ENCODE data around the gene PRDM5.

The PRDM5 gene

GRCh38 chr4:120685756-120686278 is 236.7 kb downstream of the PRDM5 start:
- no peak for DNase-seq (ENCODE audit: low read depth)
- TF ChIP-seq MYC (IDR thresholded peaks at IDR 0.05; ENCODE audit: low read depth, low read length): no peak
- TF ChIP-seq, protein P1, sequence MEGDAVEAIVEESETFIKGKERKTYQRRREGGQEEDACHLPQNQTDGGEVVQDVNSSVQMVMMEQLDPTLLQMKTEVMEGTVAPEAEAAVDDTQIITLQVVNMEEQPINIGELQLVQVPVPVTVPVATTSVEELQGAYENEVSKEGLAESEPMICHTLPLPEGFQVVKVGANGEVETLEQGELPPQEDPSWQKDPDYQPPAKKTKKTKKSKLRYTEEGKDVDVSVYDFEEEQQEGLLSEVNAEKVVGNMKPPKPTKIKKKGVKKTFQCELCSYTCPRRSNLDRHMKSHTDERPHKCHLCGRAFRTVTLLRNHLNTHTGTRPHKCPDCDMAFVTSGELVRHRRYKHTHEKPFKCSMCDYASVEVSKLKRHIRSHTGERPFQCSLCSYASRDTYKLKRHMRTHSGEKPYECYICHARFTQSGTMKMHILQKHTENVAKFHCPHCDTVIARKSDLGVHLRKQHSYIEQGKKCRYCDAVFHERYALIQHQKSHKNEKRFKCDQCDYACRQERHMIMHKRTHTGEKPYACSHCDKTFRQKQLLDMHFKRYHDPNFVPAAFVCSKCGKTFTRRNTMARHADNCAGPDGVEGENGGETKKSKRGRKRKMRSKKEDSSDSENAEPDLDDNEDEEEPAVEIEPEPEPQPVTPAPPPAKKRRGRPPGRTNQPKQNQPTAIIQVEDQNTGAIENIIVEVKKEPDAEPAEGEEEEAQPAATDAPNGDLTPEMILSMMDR (IDR thresholded peaks at IDR 0.05; ENCODE audit: low read depth, low read length): no peak
- TF ChIP-seq, protein P2, sequence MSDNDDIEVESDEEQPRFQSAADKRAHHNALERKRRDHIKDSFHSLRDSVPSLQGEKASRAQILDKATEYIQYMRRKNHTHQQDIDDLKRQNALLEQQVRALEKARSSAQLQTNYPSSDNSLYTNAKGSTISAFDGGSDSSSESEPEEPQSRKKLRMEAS (IDR thresholded peaks at IDR 0.05; ENCODE audit: low read depth, low read length): no peak
- TF ChIP-seq POLR2A (IDR thresholded peaks at IDR 0.05; ENCODE audit: extremely low read depth, insufficient read length): no peak
- no peak overlapping the region for H3K4me3 ChIP-seq (ENCODE audit: low read depth, low read length)

DNA sequence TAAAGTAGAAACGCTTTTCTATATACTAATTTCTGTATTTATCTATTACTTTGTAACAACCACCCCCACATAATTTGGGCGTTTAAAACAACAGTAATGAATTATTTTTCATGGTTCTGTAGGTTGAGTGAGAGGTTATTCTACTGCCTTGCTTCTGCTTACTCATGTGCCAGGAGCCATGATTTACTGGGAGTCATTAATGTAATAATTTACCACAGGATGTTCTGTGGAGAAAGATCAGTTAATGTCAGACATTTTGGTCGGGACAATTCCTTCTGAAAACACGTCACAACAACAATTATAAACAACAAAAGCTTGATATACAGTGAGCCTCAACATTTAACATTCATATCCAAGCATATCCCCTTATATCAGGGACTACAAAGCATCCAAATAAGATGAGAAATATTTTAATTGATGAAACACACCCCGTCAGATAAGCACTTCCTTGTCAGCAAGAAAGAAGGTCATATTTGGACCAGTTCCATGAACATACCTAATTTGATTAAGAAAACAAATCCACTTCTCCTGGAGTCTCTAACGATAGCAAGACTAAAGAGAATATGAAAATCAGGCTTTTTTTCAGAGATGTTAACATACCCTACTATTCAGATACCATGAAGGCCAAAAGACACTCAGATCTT is 238.5 kb downstream of the PRDM5 start:
- H3K4me3 ChIP-seq (ENCODE audit: low read depth, low read length): no peak overlapping the region
- TF ChIP-seq MYC (IDR thresholded peaks at IDR 0.05; ENCODE audit: low read depth, low read length) (no peak), POLR2A (IDR thresholded peaks at IDR 0.05; ENCODE audit: extremely low read depth, insufficient read length) (no peak)
- TF ChIP-seq, protein P1 (IDR thresholded peaks at IDR 0.05; ENCODE audit: low read depth, low read length): no peak
- TF ChIP-seq, protein P2 (IDR thresholded peaks at IDR 0.05; ENCODE audit: low read depth, low read length): no peak

GRCh38 chr4:120682981-120683380 is 239.5 kb downstream of the PRDM5 start:
- no peak for DNase-seq (ENCODE audit: low read depth)
- TF ChIP-seq, protein P1 (IDR thresholded peaks at IDR 0.05; ENCODE audit: low read depth, low read length): no peak
- no peak for TF ChIP-seq POLR2A (IDR thresholded peaks at IDR 0.05; ENCODE audit: extremely low read depth, insufficient read length)
- TF ChIP-seq, protein P2 (IDR thresholded peaks at IDR 0.05; ENCODE audit: low read depth, low read length): no peak
- no peak for TF ChIP-seq MYC (IDR thresholded peaks at IDR 0.05; ENCODE audit: low read depth, low read length)

More for the DNA sequence above, 238.5 kb downstream of the PRDM5 start:
- no peak for DNase-seq (ENCODE audit: low read depth)

DNA sequence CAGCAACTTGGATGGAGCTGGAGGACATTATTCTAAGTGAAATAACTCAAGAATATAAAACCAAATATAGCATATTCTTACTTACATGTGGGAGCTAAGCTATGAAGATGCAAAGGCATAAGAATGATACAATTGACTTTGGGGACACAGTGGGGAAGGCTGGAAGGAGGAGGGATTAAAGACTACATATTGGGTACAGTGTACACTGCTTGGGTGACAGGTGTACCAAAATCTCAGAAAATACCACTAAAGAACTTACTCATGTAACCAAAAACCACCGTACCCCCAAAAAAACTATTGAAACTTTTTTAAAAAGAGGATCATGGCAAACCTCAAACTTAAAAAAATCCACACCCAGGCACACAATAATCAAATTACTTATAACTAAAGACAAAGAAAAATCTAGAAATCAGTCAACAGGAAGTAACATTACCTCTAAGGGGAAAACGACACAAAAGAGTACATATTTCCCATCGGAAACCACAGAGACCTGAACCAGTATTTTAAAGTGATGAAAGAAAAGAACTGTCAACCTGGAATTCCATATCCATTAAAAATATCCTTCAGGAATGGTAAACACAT is 241.8 kb downstream of the PRDM5 start:
- TF ChIP-seq, protein P2 (IDR thresholded peaks at IDR 0.05; ENCODE audit: low read depth, low read length): no peak
- TF ChIP-seq MYC (IDR thresholded peaks at IDR 0.05; ENCODE audit: low read depth, low read length) (no peak), POLR2A (IDR thresholded peaks at IDR 0.05; ENCODE audit: extremely low read depth, insufficient read length) (no peak)
- TF ChIP-seq, protein P1 (IDR thresholded peaks at IDR 0.05; ENCODE audit: low read depth, low read length): no peak
- no peak for DNase-seq (ENCODE audit: low read depth)
- H3K4me3 ChIP-seq (ENCODE audit: low read depth, low read length): no peak overlapping the region

More at GRCh38 chr4:120682981-120683380, 239.5 kb downstream of the PRDM5 start:
- no peak overlapping the region for H3K4me3 ChIP-seq (ENCODE audit: low read depth, low read length)

DNA sequence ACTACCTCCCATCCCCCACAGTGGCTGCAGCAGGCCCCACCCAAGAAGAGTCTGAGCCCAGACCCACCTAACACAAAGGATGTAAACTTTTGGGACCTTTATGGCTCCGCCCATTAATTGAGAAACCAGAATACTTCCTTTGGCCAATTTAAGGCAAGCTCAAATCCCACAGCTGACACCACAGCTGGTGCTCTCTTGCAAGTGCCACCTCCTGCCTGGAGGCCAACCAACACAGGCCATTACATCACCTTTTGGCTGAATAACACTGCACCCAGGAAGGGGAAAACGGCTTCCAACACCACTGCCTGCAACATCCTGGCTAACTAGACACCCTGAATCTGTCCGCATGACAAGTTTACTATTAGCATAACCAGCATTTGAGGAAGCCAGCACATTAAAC is 248.8 kb downstream of the PRDM5 start:
- DNase-seq (ENCODE audit: low read depth): no peak
- TF ChIP-seq, protein P2 (IDR thresholded peaks at IDR 0.05; ENCODE audit: low read depth, low read length): no peak
- H3K4me3 ChIP-seq (ENCODE audit: low read depth, low read length): no peak overlapping the region

DNA sequence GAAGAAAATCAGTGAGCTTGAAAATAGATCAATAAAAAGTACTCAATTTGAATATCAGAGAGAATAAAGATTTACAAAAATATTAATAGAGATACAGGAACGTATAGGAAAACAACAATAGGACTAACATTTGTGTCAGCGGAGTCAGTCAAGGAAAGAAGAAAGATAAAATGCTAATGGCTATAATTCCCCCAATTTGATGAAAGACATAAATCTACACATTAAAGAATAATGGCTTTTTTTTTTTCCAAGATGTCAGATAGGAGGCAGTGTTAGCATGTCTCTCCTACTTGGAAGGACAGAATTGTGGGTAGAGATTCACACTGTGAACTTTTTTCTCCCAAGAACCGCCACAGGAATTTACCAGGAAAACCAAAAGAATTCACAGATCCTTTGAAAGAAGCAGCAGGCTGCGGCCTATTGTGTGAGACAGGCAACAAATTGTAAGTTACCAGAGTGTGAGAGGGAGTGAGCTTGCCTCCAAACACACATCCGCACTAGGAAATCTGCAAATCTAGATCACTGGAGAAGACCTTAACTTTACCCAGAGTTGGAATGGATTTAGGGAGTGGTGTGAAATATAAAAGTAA is 249.9 kb downstream of the PRDM5 start:
- H3K4me3 ChIP-seq (ENCODE audit: low read depth, low read length): no peak overlapping the region
- no peak for DNase-seq (ENCODE audit: low read depth)
- TF ChIP-seq, protein P2 (IDR thresholded peaks at IDR 0.05; ENCODE audit: low read depth, low read length): no peak
- TF ChIP-seq, protein P1 (IDR thresholded peaks at IDR 0.05; ENCODE audit: low read depth, low read length): no peak
- no peak for TF ChIP-seq POLR2A (IDR thresholded peaks at IDR 0.05; ENCODE audit: extremely low read depth, insufficient read length)
- no peak for TF ChIP-seq MYC (IDR thresholded peaks at IDR 0.05; ENCODE audit: low read depth, low read length)

Data from NB4 (cell line).